Measurements from ENCODE around the gene GABRR3. TPM values are rescaled to one million over a fixed set of nuclear protein-coding genes. Genes with fewer than 3 reads are reported as not detected.

GABRR3 gene
- total RNA-seq = not detected
- polyA plus RNA-seq = not detected
- long read RNA-seq, donor 1 = 0 reads
- long read RNA-seq, donor 2 = 0 reads
- long read RNA-seq, donor 3 = 0 reads
- long read RNA-seq, donor 4 = 0 reads

- ATAC-seq (no peak), DNase-seq (no peak)
- Histone ChIP-seq H3K9me3 (ENCODE audit: control insufficient read depth, low read length) (no peaks in the 10 kb centered on the region), H3K4me3 (ENCODE audit: low read length) (no peak within 1 kb of the TSS), H3K4me1 (ENCODE audit: control insufficient read depth, insufficient read depth, low read length) (no peaks in the 10 kb centered on the region), H3K27ac (ENCODE audit: low read length) (no peak within 1 kb of the TSS), H3K27me3 (ENCODE audit: control insufficient read depth, insufficient read depth) (no peaks in the 10 kb centered on the region)
- 73% methylated on average over 3 of the region's 3 CpGs for WGBS
- intact Hi-C loops (cut with DNase I) = loop anchor here in 2 of 4 donors (5.0 kb wide), 1 partner anchor 292 kb away; no protein-coding TSS in a partner anchor
Observed at GRCh38 chr3:98035208-98035607, at the start of gene GABRR3. TSS of gene GABRR3 (minus strand) at chr3:98035315. CDS start at chr3:98034987, 328 bp downstream.

GRCh38 chr3:98073486-98073885, 38.4 kb upstream of the GABRR3 start:
- Histone ChIP-seq H3K9me3 (ENCODE audit: control insufficient read depth, low read length) (no peaks in the 10 kb centered on the region), H3K4me1 (ENCODE audit: control insufficient read depth, insufficient read depth, low read length) (no peaks in the 10 kb centered on the region), H3K4me3 (ENCODE audit: low read length) (no peak overlapping the region), H3K27me3 (ENCODE audit: control insufficient read depth, insufficient read depth) (no peaks in the 10 kb centered on the region), H3K27ac (ENCODE audit: low read length) (no peak overlapping the region)
- DNase-seq (no peak), ATAC-seq (no peak)
- WGBS = 27% methylated on average over 1 of the region's 1 CpG
- intact Hi-C loops (cut with DNase I) = no loop called here

GRCh38 chr3:98070840-98071239, 35.7 kb upstream of the GABRR3 start:
- H3K27me3 ChIP-seq (ENCODE audit: control insufficient read depth, insufficient read depth) = no peaks in the 10 kb centered on the region
- ATAC-seq (no peak), DNase-seq (no peak)
- WGBS = 20% methylated on average over 2 of the region's 2 CpGs
- intact Hi-C loops (cut with DNase I) = no loop called here
- H3K4me3 ChIP-seq (ENCODE audit: low read length) = no peak overlapping the region
- no peak overlapping the region for H3K27ac ChIP-seq (ENCODE audit: low read length)
- no peaks in the 10 kb centered on the region for H3K4me1 ChIP-seq (ENCODE audit: control insufficient read depth, insufficient read depth, low read length)
- H3K9me3 ChIP-seq (ENCODE audit: control insufficient read depth, low read length) = no peaks in the 10 kb centered on the region

- WGBS = 34% methylated on average over 2 of the region's 2 CpGs
- intact Hi-C loops (cut with DNase I) = no loop called here
- DNase-seq (no peak), ATAC-seq (no peak)
- Histone ChIP-seq H3K4me3 (ENCODE audit: low read length) (no peak overlapping the region), H3K9me3 (ENCODE audit: control insufficient read depth, low read length) (no peaks in the 10 kb centered on the region), H3K4me1 (ENCODE audit: control insufficient read depth, insufficient read depth, low read length) (no peaks in the 10 kb centered on the region), H3K27me3 (ENCODE audit: control insufficient read depth, insufficient read depth) (no peaks in the 10 kb centered on the region), H3K27ac (ENCODE audit: low read length) (no peak overlapping the region)
Observed at GRCh38 chr3:98068824-98069223, 33.7 kb upstream of the GABRR3 start.

- intact Hi-C loops (cut with DNase I) = no loop called here
- Histone ChIP-seq H3K4me3 (ENCODE audit: low read length) (no peak overlapping the region), H3K9me3 (ENCODE audit: control insufficient read depth, low read length) (no peaks in the 10 kb centered on the region), H3K27me3 (ENCODE audit: control insufficient read depth, insufficient read depth) (no peaks in the 10 kb centered on the region), H3K27ac (ENCODE audit: low read length) (no peak overlapping the region), H3K4me1 (ENCODE audit: control insufficient read depth, insufficient read depth, low read length) (no peaks in the 10 kb centered on the region)
- 39% methylated on average over 7 of the region's 7 CpGs for WGBS
- DNase-seq (no peak), ATAC-seq (no peak)
Observed at GRCh38 chr3:98058244-98058960, 23.3 kb upstream of the GABRR3 start.

GRCh38 chr3:98057631-98058030, 22.5 kb upstream of the GABRR3 start:
- 96% methylated on average over 1 of the region's 1 CpG for WGBS
- intact Hi-C loops (cut with DNase I) = no loop called here
- no peaks in the 10 kb centered on the region for H3K4me1 ChIP-seq (ENCODE audit: control insufficient read depth, insufficient read depth, low read length)

GRCh38 chr3:98056035-98056434, 20.9 kb upstream of the GABRR3 start:
- Histone ChIP-seq H3K4me1 (ENCODE audit: control insufficient read depth, insufficient read depth, low read length) (no peaks in the 10 kb centered on the region), H3K27ac (ENCODE audit: low read length) (no peak overlapping the region), H3K9me3 (ENCODE audit: control insufficient read depth, low read length) (no peaks in the 10 kb centered on the region), H3K4me3 (ENCODE audit: low read length) (no peak overlapping the region), H3K27me3 (ENCODE audit: control insufficient read depth, insufficient read depth) (no peaks in the 10 kb centered on the region)
- ATAC-seq (no peak), DNase-seq (no peak)
- intact Hi-C loops (cut with DNase I) = no loop called here

More at GRCh38 chr3:98057631-98058030, 22.5 kb upstream of the GABRR3 start:
- no peak overlapping the region for H3K4me3 ChIP-seq (ENCODE audit: low read length)
- no peak for DNase-seq
- H3K27ac ChIP-seq (ENCODE audit: low read length) = no peak overlapping the region
- no peaks in the 10 kb centered on the region for H3K27me3 ChIP-seq (ENCODE audit: control insufficient read depth, insufficient read depth)
- no peak for ATAC-seq
- H3K9me3 ChIP-seq (ENCODE audit: control insufficient read depth, low read length) = no peaks in the 10 kb centered on the region

- H3K9me3 ChIP-seq (ENCODE audit: control insufficient read depth, low read length) = no peaks in the 10 kb centered on the region
- H3K4me1 ChIP-seq (ENCODE audit: control insufficient read depth, insufficient read depth, low read length) = no peaks in the 10 kb centered on the region
- intact Hi-C loops (cut with DNase I) = no loop called here
- 82% methylated on average over 1 of the region's 1 CpG for WGBS
- no peak overlapping the region for H3K27ac ChIP-seq (ENCODE audit: low read length)
- no peaks in the 10 kb centered on the region for H3K27me3 ChIP-seq (ENCODE audit: control insufficient read depth, insufficient read depth)
- H3K4me3 ChIP-seq (ENCODE audit: low read length) = no peak overlapping the region
- ATAC-seq (no peak), DNase-seq (no peak)
Observed at GRCh38 chr3:98049271-98049670, 14.2 kb upstream of the GABRR3 start.

- intact Hi-C loops (cut with DNase I) = no loop called here
- Histone ChIP-seq H3K4me1 (ENCODE audit: control insufficient read depth, insufficient read depth, low read length) (no peaks in the 10 kb centered on the region), H3K27ac (ENCODE audit: low read length) (no peak overlapping the region), H3K27me3 (ENCODE audit: control insufficient read depth, insufficient read depth) (no peaks in the 10 kb centered on the region), H3K4me3 (ENCODE audit: low read length) (no peak overlapping the region), H3K9me3 (ENCODE audit: control insufficient read depth, low read length) (no peaks in the 10 kb centered on the region)
- WGBS = 41% methylated on average over 1 of the region's 1 CpG
- ATAC-seq (no peak), DNase-seq (no peak)
Observed at GRCh38 chr3:98048586-98048985, 13.5 kb upstream of the GABRR3 start.

GRCh38 chr3:98041350-98041749, 6.2 kb upstream of the GABRR3 start:
- no peak overlapping the region for H3K27ac ChIP-seq (ENCODE audit: low read length)
- no peak for ATAC-seq
- H3K4me1 ChIP-seq (ENCODE audit: control insufficient read depth, insufficient read depth, low read length) = no peaks in the 10 kb centered on the region
- H3K9me3 ChIP-seq (ENCODE audit: control insufficient read depth, low read length) = no peaks in the 10 kb centered on the region
- no peak for DNase-seq
- intact Hi-C loops (cut with DNase I) = loop anchor here in 1 of 4 donors (5.0 kb wide), 1 partner anchor 286 kb away; no protein-coding TSS in a partner anchor
- 89% methylated on average over 1 of the region's 1 CpG for WGBS
- H3K27me3 ChIP-seq (ENCODE audit: control insufficient read depth, insufficient read depth) = no peaks in the 10 kb centered on the region
- H3K4me3 ChIP-seq (ENCODE audit: low read length) = no peak overlapping the region

GRCh38 chr3:98039322-98040024, 4.4 kb upstream of the GABRR3 start:
- 16% methylated on average over 13 of the region's 13 CpGs for WGBS
- Histone ChIP-seq H3K27ac (ENCODE audit: low read length) (no peak overlapping the region), H3K4me1 (ENCODE audit: control insufficient read depth, insufficient read depth, low read length) (no peaks in the 10 kb centered on the region), H3K4me3 (ENCODE audit: low read length) (peak overlapping the region; percentile 32), H3K9me3 (ENCODE audit: control insufficient read depth, low read length) (no peaks in the 10 kb centered on the region), H3K27me3 (ENCODE audit: control insufficient read depth, insufficient read depth) (no peaks in the 10 kb centered on the region)
- DNase-seq = peak; percentile 16 to 60 (median 47)
- peak; percentile 82 to 92 for ATAC-seq
- intact Hi-C loops (cut with DNase I) = loop anchor here (2.0 to 5.0 kb wide), 2 partner anchors 288 to 291 kb away; no protein-coding TSS in a partner anchor
